OCI-LY1 (cell line): ENCODE measurements around the gene FANCI.

ENCODE experiments used
- EZH2 ChIP-seq: fragments of 200-600 bp; sonication (generic), shearing (Covaris generic); IDR thresholded peaks from 2 replicates; pipeline ENCODE4 v1.8.0; 2017; ENCODE audit warnings: borderline replicate concordance, mixed run types, mild to moderate bottlenecking, antibody characterized with exemption, low read length, moderate library complexity, mixed read lengths
- TF ChIP-seq, protein P1 (sequence below): fragments of 200-600 bp; sonication (generic), shearing (Covaris generic); IDR thresholded peaks from 2 replicates; pipeline ENCODE4 v1.5.1; 2017; ENCODE audit warnings: mild to moderate bottlenecking, antibody characterized with exemption, low read length, moderate library complexity, mixed read lengths

DNA sequence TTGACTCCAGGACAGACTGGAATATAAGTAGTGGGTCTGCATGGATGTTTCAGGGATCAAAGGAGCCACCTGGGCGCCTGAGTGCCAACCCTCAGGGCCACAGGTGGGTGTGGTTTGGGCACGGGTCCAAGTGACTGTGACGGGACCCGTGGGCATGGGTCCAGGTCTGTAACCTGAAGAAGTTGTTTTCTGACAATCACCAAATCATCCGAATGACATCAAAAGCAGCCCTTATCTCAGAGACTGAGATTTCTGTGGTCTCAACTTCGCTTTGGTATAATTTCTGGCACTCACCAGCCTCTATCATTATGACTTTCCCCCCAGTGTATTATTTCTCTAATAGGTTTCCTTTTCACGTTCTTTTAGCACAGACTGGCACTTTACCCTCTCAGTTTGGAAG is 46.8 kb upstream of the FANCI start:
- TF ChIP-seq, protein P1, sequence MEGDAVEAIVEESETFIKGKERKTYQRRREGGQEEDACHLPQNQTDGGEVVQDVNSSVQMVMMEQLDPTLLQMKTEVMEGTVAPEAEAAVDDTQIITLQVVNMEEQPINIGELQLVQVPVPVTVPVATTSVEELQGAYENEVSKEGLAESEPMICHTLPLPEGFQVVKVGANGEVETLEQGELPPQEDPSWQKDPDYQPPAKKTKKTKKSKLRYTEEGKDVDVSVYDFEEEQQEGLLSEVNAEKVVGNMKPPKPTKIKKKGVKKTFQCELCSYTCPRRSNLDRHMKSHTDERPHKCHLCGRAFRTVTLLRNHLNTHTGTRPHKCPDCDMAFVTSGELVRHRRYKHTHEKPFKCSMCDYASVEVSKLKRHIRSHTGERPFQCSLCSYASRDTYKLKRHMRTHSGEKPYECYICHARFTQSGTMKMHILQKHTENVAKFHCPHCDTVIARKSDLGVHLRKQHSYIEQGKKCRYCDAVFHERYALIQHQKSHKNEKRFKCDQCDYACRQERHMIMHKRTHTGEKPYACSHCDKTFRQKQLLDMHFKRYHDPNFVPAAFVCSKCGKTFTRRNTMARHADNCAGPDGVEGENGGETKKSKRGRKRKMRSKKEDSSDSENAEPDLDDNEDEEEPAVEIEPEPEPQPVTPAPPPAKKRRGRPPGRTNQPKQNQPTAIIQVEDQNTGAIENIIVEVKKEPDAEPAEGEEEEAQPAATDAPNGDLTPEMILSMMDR, result no peak
- no peak for TF ChIP-seq EZH2
